K562 (cell line): Measurements from ENCODE around the gene GNRH2.

Experiments used
- CBX2 ChIP-seq: fragments of 200-600 bp; sonication (generic); IDR thresholded peaks from one replicate; pipeline ENCODE4 v1.6.1; 2012; ENCODE audit warnings: mild to moderate bottlenecking, low read length, inconsistent platforms; ENCODE audit not compliant: insufficient read depth, poor library complexity, severe bottlenecking
- E4F1 ChIP-seq: fragments of 250-450 bp; sonication (Bioruptor Pico); IDR thresholded peaks from 2 replicates; pipeline ENCODE4 v1.5.0; 2021; ENCODE audit warnings: mild to moderate bottlenecking, borderline replicate concordance
- FOXA1 ChIP-seq: fragments of 450-650 bp; IDR thresholded peaks from 2 replicates; pipeline ENCODE4 v1.6.1; 2016; ENCODE audit warnings: mild to moderate bottlenecking, borderline replicate concordance
- FOXP1 ChIP-seq: sonication (generic); formaldehyde crosslinking; IDR thresholded peaks from 2 replicates; pipeline ENCODE4 v1.8.0; 2022; ENCODE audit warnings: mild to moderate bottlenecking, missing genetic modification reagents
- KDM4B ChIP-seq, 2 experiments: fragments of 450-650 bp in 1 of 2; sonication (generic) in 1 of 2; IDR thresholded peaks; 2 replicates each; pipeline ENCODE4 v1.6.1; 2016 to 2017; ENCODE audit warnings: borderline replicate concordance in 2 of 2, antibody characterized with exemption in 1 of 2, low read depth in 1 of 2, mild to moderate bottlenecking in 1 of 2
- MAX ChIP-seq: sonication (generic); formaldehyde crosslinking; IDR thresholded peaks from 2 replicates; pipeline ENCODE4 v1.9.0; 2022; ENCODE audit warnings: mild to moderate bottlenecking, missing genetic modification reagents
- SPI1 ChIP-seq: IDR thresholded peaks from 2 replicates; pipeline ENCODE4 v1.6.1; 2011; ENCODE audit warnings: low read depth, low read length, control low read depth, borderline replicate concordance
- YBX1 ChIP-seq: fragments of 450-650 bp; IDR thresholded peaks from 2 replicates; pipeline ENCODE4 v1.7.1; 2016; ENCODE audit warnings: mild to moderate bottlenecking
- TF ChIP-seq, protein P1 (sequence below): fragments of 200-800 bp; sonication (Bioruptor generic); IDR thresholded peaks from 2 replicates; pipeline ENCODE4 v1.6.1; 2017; ENCODE audit warnings: missing genetic modification characterization, missing compliant biosample characterization
- TF ChIP-seq, protein P2 (sequence below), 2 experiments: IDR thresholded peaks; 2 replicates each; pipeline ENCODE4 v1.6.1; 2012; ENCODE audit warnings: improper control_type of control experiment in 2 of 2, low read depth in 2 of 2, low read length in 2 of 2, borderline replicate concordance in 1 of 2
- TF ChIP-seq, protein P3 (sequence below): fragments of 450-650 bp; IDR thresholded peaks from 2 replicates; pipeline ENCODE4 v1.6.1; 2017; ENCODE audit warnings: antibody characterized with exemption, mild to moderate bottlenecking
- TF ChIP-seq, protein P4 (sequence below), 2 experiments: fragments of 450-650 bp in 1 of 2; sonication (generic) in 1 of 2; formaldehyde crosslinking; conservative IDR thresholded peaks; 2 replicates each; pipeline versions ENCODE4 v1.4.0 to v1.8.1; 2020 to 2022; ENCODE audit warnings: mild to moderate bottlenecking in 1 of 2, missing genetic modification reagents in 1 of 2

- no peak for TF ChIP-seq FOXA1
- TF ChIP-seq, protein P1, sequence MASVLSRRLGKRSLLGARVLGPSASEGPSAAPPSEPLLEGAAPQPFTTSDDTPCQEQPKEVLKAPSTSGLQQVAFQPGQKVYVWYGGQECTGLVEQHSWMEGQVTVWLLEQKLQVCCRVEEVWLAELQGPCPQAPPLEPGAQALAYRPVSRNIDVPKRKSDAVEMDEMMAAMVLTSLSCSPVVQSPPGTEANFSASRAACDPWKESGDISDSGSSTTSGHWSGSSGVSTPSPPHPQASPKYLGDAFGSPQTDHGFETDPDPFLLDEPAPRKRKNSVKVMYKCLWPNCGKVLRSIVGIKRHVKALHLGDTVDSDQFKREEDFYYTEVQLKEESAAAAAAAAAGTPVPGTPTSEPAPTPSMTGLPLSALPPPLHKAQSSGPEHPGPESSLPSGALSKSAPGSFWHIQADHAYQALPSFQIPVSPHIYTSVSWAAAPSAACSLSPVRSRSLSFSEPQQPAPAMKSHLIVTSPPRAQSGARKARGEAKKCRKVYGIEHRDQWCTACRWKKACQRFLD (CRISPR knock-in tag): no peak
- TF ChIP-seq, protein P2, sequence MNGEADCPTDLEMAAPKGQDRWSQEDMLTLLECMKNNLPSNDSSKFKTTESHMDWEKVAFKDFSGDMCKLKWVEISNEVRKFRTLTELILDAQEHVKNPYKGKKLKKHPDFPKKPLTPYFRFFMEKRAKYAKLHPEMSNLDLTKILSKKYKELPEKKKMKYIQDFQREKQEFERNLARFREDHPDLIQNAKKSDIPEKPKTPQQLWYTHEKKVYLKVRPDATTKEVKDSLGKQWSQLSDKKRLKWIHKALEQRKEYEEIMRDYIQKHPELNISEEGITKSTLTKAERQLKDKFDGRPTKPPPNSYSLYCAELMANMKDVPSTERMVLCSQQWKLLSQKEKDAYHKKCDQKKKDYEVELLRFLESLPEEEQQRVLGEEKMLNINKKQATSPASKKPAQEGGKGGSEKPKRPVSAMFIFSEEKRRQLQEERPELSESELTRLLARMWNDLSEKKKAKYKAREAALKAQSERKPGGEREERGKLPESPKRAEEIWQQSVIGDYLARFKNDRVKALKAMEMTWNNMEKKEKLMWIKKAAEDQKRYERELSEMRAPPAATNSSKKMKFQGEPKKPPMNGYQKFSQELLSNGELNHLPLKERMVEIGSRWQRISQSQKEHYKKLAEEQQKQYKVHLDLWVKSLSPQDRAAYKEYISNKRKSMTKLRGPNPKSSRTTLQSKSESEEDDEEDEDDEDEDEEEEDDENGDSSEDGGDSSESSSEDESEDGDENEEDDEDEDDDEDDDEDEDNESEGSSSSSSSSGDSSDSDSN (IDR thresholded peaks at IDR 0.05; ENCODE audit: borderline replicate concordance in 1 of 2, low read depth in 2 of 2, low read length in 2 of 2): no peak
- TF ChIP-seq, protein P3, sequence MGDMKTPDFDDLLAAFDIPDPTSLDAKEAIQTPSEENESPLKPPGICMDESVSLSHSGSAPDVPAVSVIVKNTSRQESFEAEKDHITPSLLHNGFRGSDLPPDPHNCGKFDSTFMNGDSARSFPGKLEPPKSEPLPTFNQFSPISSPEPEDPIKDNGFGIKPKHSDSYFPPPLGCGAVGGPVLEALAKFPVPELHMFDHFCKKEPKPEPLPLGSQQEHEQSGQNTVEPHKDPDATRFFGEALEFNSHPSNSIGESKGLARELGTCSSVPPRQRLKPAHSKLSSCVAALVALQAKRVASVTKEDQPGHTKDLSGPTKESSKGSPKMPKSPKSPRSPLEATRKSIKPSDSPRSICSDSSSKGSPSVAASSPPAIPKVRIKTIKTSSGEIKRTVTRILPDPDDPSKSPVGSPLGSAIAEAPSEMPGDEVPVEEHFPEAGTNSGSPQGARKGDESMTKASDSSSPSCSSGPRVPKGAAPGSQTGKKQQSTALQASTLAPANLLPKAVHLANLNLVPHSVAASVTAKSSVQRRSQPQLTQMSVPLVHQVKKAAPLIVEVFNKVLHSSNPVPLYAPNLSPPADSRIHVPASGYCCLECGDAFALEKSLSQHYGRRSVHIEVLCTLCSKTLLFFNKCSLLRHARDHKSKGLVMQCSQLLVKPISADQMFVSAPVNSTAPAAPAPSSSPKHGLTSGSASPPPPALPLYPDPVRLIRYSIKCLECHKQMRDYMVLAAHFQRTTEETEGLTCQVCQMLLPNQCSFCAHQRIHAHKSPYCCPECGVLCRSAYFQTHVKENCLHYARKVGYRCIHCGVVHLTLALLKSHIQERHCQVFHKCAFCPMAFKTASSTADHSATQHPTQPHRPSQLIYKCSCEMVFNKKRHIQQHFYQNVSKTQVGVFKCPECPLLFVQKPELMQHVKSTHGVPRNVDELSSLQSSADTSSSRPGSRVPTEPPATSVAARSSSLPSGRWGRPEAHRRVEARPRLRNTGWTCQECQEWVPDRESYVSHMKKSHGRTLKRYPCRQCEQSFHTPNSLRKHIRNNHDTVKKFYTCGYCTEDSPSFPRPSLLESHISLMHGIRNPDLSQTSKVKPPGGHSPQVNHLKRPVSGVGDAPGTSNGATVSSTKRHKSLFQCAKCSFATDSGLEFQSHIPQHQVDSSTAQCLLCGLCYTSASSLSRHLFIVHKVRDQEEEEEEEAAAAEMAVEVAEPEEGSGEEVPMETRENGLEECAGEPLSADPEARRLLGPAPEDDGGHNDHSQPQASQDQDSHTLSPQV: no peak
- no peak for TF ChIP-seq CBX2
- no peak for TF ChIP-seq MAX
- TF ChIP-seq YBX1: no peak
- TF ChIP-seq SPI1: no peak
- TF ChIP-seq KDM4B (IDR thresholded peaks at IDR 0.05; ENCODE audit: borderline replicate concordance in 2 of 2, low read depth in 1 of 2): no peak
- TF ChIP-seq, protein P4, sequence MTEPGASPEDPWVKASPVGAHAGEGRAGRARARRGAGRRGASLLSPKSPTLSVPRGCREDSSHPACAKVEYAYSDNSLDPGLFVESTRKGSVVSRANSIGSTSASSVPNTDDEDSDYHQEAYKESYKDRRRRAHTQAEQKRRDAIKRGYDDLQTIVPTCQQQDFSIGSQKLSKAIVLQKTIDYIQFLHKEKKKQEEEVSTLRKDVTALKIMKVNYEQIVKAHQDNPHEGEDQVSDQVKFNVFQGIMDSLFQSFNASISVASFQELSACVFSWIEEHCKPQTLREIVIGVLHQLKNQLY (CRISPR knock-in tag; conservative IDR thresholded peaks at IDR 0.05): no peak
- TF ChIP-seq FOXP1 (CRISPR knock-in tag): no peak
- no peak for TF ChIP-seq E4F1
These were observed 39.0 kb downstream of the GNRH2 start for GRCh38 chr20:3082306-3082951.
